HL-60/S4 (cell line): ENCODE data around the gene ODAD3.
"Not testable (repeated sequence)": the region's sequence is repeated elsewhere in the genome, so short reads cannot be mapped to it uniquely, and the experiment has no call there.

Source experiments
- in situ Hi-C: fragments of 300-500 bp; cut with MboI; formaldehyde crosslinking; loops from 2 replicates; pipeline ENCODE4 v1.14.3; 2022; ENCODE audit warnings: low sequenced_read_pairs

ODAD3 gene

DNA sequence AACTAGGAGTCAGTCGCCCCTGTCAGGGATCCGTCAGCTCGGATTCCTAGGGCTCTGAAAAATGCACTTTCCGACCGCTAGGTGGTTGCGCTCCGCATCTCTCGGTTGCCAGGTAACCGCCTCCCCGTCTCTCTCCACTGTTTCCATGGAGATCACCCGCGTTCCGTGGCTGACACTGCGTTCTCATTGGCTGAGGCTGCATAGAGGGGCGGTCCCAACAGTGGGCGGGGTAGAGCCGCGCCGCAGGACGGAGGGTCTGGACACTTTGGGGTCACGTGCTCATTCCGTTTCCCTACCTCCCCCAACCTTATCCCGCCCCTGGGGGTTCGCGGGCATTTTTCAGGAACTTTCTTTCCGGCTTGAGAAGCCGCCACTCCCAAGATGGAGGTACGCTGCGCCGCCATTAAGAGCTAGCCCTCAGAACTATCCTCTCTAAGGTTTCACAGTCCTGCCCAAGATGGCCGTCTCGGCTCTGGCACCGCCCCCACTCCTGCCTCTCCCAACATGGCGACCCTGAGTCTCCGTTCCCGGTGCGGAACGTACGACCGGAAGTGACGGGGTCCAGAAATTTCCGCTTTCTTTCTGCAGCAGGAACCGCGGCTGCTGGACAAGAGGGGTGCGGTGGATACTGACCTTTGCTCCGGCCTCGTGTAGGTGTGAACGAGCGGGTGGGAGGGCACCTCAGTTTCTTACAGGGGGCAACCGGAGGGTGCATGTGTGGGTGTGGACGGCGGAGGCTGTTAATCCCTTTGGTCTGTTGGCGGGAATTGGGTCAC, at the start of gene ODAD3, which contains the start of gene PRKCSH:
Gene ODAD3 (minus strand): TSS at position 65 of the 776 bp plus-strand sequence. CDS start 105 bp downstream, outside the sequence.
Gene PRKCSH (plus strand): TSS at position 579 of the 776 bp plus-strand sequence. CDS start 483 bp downstream, outside the sequence.
- in situ Hi-C loops: no loop called here

DNA sequence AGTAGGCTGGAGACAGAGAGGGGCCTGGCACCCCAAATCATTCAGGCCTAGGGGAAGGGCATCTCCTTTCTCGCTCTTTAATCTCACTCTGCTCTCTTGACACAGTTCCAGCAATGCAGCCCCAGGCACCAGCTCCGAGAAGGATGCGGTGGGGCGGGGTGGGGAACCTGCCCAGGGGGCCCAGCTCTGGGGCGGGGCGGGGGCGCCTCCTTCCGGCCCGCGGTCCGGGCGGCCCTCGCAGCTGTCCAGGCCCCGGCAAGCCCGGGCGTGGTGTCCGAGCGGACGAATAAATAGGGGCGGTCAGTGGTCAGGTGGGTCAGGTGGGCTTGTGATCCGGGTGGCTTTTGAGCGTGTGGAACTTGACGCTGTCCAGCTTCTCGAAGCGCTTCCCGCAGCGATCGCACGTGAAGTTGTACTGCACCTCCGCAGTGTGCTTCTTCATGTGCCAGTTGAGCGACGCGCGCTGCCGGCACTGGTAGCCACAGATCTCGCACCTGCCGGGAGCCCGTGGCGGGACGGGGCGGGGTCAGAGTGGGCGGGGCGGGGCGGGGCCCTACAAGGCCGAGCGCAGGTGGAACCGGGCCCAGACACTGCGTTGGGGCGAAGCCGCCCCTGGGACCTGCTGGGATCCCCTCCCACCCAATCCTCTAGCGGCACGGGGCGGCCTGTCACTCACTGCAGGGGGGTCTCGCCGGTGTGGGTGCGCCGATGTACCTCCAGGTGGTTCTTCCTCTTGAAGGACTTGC, 48.6 kb upstream of the ODAD3 start:
- in situ Hi-C loops: no loop called here

DNA sequence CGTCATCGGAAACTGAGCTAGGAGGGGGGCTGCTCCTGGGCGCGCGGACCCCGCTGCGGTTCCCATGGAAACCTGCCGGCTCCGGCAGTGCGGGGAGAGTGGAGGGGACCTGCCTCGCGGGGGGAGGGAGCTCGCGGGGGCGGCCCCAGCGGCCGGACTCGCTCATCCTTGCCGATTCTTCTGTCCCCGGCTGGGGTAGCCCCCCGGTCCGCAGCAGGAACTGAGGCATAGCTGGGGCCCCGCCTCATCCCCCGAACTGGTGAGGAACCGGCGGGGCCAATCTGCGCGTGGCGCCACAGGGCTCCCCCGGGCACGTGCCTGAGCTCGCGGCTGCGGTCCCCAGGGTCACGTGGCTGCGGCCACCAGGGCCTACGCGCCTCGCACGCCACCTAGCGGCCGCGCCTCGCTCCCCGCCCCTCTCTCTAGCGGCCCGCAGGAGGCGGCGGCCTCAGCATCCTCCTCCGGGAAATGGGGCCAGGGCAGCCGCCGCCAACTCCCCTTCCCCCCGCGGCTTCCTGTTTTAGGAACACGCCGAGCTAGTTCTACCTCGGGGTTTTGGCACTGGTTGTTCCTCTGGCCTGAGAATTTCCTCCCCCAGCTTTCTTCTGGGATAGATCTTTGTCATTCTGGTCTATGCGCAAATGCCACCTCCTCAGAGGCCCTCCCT, 47.6 kb upstream of the ODAD3 start:
- in situ Hi-C loops: no loop called here

DNA sequence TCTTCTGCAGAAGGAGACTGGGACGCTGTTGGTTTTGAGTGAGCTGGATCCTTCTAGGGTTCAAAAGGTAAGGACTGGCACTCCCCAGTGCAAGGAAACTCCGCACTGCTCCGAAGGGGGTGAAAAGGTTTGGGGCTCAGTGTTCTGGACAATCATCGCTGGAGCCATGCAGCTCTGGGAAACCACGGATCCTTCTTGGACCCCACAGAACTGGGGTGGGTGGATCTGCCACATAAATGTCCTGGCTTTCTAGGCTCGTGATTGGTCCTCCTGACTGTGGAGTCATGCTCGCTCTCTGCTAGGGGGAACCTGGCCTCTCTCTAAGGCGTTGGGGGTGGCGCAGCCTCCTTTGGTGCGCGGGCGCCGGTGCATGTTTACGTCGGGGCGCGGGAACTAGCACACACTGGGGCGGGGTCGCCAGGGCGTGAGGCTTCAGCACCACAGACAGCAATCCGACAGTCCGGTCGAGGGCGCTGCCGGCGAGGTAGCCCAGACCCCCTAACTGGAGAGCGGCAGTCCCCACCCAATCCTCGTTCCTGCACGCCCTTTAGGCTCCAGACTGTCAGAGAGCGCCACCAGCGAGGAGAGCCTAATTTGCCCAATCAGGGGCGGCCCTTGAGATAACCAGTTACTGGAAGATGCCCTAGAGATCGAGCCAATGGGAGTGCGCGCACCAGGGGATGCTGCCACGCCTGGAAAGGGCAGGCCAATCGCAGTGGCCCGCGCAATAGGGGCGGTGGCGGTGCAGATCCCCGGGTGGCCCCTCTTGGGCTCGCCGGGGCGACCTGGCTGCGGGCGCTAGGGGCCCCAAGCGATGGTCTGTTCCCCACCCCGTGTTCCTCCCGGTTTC, 46.8 kb upstream of the ODAD3 start:
- in situ Hi-C loops: no loop called here

DNA sequence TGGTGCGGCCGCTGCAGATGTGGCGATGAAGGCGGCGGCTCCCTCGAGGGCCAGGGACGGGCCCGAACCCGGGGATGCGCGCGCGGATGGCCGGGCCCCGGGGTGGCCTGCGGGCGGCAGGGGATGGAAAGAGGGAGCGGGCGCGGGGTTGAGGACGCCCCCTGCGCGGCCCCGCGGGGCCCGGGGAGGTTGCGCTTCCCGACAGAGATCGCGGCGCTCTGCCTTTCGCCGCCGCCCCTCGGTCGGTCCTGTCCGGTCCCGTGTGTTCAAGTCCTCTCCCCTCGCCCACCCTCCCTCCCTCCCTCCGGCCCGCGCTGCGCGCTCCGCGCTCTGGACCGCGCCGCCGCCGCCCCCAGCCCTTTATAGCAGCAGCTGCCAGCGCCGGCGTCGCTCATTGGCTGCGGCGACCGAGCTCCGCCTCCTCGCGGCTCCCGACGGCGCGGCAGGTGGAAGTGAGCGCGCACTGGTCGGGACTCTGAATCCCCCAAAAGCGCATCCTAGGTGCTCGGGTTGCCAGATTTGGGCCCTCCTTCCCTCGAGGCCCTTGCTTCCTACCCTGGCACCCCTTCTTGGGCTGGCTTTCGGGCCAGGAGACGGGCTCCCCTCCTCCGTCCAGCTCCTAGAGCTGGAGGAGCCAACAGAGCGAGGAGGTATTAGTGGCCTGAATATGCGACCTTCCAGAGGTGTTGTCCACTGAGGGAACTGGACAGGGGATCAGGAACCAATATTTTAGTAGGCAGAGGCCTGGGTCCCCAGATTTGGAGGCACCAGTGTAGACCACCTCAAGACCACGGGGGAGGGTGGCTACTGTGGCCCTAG, 46.0 kb upstream of the ODAD3 start, which contains the start of gene ELAVL3:
Gene ELAVL3 (minus strand): TSS at position 332 of the 819 bp plus-strand sequence. CDS start 438 bp downstream, outside the sequence.
- in situ Hi-C loops: no loop called here

DNA sequence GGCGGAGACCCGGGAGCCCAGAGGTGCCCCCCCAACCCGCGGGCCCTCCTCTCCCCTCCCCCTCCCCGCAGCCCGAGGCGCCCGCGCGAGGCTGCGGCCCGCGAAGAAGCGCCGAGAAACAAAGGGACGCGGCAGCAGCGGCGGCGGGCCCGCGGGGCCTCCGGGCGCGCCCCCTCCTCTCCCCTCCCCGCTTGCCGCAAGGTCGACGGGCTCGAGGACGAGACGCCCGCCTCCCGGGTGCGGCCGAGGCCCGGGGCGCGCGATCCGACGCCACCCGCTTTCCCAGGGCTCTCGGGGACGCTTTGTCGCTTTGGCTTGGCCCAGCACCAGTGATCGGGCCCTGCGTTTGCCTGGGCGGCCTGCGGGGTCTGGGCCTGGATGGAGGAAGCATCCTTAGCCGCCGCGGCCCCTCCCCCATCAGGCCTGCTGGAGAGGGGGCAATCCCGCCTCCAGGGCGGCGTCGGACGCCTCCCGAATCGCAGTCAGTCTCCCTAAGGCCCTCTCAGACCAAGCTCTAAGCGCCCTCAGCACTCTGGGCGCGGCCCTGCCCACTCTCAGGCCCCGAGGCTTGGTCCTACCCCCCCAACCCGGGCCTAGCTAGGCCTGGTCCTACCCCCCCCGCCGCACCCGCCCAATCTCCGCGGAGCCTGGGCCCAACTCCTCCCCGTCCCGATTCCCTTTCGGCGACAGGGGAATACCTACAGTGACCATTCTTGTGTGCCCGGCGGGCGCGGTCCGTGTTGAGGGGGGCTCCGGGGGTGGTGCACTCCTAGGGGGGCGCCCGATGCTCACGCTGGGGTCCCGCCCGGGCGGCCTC, 45.2 kb upstream of the ODAD3 start:
- in situ Hi-C loops: no loop called here

DNA sequence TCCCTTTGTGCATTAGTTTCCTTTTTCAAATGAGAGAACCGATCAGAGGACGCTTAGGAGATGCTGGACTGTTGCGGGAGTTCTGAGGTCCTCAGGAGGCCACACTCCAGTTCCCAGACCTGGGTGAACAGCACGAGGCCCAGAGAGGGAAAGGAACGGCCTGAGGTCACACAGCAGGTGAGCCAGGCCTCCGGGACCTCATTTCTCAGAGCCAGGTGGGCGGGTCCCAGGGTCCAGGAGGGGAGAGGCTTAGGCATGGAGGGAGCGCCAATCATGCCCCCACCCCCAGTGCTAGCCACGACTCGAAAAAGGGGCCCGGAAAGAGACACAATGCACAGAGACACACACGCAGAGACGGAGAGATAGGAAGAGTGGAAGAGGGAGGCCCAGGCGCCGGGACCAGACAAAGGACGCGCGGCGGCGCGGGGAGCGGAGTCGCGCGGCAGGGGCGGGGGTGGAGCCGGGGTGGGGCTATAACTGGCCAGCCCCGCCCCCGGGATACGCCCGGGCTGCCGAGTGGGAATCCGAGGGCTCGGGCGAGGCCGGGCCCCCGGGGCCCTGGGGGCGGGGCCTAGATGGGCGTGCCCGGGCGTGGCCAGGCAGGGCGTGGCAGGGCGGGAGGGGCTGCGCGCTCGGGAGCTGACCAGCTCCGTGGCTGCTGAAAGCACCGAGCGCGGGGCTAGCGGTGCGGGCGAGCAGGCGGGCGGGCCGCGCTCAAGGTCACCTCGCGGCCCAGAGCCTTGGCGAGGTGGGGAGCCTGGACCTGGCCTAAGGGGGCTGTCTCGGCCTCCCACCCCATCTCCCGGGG, 44.4 kb upstream of the ODAD3 start:
- in situ Hi-C loops: no loop called here

DNA sequence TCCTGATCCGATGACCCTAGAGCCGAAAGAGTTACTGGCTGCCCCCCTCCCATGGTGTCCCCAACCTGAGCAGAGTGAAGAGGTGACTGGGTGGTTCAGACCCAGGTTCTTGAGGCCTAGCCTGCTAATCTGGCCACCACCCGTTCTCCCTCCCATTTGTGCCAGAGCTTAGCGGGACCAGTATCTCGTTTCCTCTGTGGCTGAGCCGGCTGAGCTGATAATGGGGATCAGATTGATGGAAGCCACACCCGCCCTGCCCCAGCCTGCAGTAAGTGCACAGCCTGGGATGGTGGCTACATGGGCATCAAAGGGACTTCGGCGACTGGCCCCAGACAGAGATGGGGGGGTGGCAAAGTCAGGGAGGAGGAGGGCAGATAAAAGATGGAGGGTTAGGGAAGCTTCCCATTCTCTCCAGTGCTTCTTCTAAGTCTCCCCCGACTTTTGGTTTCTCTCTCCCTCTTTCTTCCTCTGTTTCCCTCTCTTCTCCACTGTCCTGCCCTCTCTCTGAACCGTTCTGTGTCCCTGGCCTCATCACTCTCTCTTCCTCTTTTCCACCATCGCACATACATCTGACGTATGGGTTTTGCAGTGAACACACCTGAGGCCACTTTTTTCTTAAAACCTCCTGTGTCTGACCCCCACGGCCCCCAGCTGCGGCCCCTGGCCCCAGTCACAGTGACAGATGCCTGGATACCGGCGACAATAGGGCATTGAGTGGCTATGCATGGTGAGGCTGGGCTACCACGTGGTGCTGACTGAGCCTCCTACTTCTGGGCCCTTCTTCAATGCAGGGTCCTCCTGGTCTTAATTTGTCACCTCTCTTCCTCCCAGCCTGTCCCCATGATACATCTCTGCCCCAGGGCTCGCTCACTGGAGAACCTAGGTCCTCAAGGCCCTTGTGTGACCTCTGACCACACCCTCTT, 43.5 kb upstream of the ODAD3 start:
- in situ Hi-C loops: no loop called here

DNA sequence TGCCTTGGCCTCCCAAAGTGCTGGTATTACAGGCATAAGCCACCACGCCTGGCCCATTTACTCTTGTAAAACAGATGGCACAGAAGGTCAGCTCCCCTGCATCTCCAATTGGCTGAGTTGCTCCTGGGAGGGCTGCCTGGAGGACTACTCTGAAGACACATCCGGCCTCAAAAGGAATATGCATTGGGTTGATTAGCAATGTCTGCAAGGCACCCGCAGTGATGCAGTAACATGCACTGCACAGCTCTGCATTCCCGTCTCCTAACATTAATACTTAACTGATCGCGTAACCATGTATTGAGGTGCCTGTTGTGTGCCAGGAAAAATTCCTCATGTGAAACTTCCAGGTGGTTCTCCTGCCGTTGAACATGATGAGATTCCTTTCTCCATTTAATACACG, 40.9 kb upstream of the ODAD3 start:
- in situ Hi-C loops: no loop called here

DNA sequence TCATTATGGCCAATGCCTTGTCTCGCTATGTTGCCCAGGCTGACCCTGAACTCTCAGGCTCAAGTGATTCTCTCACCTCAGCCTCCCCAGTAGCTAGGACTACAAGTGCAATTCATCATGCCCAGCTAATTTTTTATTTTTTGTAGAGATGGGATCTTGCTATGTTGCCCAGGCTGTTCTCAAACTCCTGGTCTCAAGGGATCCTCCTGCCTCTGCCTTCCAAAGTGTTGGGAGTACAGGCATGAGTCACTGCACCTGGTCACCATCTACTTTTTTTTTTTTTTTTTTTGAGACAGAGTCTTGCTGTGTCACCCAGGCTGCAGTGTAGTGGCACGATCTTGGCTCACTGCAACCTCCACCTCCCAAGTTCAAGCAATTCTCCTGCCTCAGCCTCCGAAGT, 40.4 kb upstream of the ODAD3 start:
- in situ Hi-C loops: not testable (repeated sequence)

DNA sequence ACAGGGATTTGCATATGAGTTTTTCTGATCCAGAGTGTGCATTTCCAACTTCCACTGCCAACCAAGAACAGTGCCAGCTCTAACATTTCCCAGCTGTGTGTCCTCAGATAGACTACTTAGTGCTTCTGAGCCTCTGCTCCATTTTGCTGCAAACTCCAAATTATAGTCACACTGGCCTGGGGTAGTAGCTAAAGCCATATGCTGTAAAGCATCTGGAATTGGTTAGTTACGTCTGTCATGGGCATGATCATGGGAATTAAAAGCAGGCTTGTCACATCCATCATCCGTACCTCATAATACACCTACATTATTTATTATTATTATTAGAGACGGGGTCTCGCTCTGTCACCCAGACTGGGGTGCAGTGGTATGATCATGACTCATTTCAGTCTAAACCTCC, 38.8 kb upstream of the ODAD3 start:
- in situ Hi-C loops: no loop called here

DNA sequence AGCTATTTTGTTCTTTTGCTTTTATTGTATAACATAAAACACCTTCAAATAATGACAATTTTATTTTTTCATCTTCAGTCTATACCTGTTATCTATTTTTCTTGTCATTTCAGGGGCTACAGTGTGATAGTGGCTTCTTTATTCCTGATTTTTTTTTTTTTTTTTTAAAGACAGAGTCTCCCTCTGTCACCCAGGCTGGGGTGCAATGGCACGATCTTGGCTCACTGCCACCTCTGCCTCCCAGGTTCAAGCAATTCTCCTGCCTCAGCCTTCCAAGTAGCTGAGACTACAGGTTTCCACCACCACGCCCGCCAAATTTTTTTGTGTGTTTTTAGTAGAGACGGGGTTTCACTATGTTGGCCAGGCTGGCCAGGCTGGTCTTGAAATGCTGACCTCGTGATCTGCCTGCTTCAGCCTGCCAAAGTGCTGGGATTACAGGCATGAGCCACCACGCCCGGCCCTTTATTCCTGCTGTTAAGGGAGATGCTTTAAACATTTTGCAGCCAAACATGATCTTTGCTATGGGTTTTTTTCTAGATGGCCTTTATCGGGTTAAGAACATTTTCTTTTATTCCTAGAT, 33.4 kb upstream of the ODAD3 start:
- in situ Hi-C loops: not testable (repeated sequence)

DNA sequence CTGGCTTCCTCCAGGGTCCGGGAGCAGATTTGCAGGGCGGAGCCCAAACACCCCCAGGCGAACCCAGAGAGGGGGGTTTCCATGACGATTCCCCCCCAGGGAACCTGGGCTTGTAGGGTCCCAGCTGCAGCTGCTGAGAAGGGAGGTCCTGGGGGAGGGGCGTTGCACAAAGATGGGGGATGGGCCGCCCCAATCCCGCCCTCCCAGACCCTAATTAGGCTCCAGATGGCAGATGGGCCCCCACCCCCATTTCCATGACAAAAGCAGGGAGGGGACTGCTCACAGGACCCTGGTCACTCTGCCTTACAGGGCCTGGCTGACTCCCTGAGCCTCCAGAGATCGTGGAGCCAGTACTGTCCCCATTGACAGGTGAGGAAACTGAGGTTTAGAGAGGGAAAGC, 30.7 kb upstream of the ODAD3 start:
- in situ Hi-C loops: no loop called here

DNA sequence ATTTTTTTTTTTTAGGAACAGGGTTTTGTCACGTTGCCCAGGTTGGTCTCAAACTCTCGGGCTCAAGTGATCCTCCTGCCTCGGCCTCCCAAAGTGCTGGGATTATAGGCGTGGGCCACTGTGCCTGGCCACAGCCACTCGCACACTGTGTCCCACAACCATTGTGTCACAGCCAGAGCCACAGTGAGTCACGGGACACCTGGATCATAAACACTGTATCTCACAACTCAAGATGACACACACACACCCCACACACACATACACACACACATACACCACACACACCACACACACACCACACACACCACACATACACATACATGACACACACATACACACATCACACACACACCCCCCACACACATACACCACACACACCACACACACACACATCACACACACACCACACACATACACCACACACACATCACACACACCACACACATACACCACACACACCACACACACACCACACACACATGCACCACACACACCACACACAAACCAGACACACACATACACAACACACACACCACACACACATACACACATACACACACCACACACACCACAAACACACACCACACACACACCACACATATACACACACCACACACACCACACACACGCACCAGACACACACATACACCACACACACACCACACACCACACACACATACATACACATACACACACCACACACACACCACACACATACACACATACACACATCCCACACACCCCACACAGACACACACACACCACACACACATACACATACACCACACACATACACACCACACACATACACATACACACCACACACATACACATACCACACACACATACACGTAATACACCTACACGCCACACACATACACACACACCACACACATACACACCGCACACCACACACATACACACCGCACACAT, 29.7 kb upstream of the ODAD3 start:
- in situ Hi-C loops: no loop called here

DNA sequence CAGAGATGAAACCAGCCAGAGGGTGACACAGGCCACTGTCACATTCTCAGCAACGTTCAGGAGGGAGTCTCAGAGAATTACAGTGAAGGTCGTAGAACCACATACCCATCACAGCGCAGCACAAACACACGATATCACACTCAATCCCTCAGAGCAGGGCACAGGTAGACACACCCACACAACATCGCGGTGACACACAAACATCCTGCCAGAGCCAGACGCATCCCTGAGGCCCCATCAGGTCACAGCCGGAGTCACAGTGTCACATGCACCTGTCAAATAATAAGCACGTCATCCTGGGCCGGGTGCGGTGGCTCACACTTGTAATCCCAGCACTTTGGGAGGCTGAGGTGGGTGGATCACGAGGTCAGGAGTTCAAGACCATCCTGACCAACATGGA, 28.5 kb upstream of the ODAD3 start:
- in situ Hi-C loops: no loop called here

DNA sequence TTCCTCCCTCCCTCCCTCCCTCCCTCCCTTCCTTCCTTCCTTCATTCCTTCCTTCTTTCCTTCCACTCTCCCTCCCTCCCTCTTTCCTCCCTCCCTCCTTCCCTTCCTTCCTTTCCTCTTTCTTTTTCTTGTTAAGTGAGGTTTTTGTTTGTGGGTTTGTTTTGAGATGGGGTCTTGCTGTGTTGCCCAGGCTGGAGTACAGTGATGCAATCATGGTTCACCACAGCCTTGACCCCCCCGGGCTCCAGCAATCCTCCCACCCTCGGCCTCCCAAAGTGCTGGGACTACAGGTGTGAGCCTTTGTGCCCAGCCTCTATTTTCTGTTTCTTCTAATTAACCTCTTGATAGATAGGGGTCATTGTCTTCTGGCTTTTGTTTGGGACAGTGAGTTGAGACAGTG, 26.5 kb upstream of the ODAD3 start:
- in situ Hi-C loops: no loop called here
